GM18508 (cell line): ENCODE results near the gene STAB2.

ENCODE experiments used
- ATAC-seq: cut with Tn5 transposase; IDR thresholded peaks from one replicate; pipeline ENCODE4 v1.9.1; 2021; ENCODE audit warnings: moderate number of reproducible peaks; ENCODE audit not compliant: insufficient read depth, unreplicated experiment

Gene STAB2

GRCh38 chr12:103686026-103686425 lies 99.0 kb downstream of the STAB2 start:
- no peak for ATAC-seq

- no peak for ATAC-seq
Observed at GRCh38 chr12:103687253-103687652, 100.2 kb downstream of the STAB2 start.

DNA sequence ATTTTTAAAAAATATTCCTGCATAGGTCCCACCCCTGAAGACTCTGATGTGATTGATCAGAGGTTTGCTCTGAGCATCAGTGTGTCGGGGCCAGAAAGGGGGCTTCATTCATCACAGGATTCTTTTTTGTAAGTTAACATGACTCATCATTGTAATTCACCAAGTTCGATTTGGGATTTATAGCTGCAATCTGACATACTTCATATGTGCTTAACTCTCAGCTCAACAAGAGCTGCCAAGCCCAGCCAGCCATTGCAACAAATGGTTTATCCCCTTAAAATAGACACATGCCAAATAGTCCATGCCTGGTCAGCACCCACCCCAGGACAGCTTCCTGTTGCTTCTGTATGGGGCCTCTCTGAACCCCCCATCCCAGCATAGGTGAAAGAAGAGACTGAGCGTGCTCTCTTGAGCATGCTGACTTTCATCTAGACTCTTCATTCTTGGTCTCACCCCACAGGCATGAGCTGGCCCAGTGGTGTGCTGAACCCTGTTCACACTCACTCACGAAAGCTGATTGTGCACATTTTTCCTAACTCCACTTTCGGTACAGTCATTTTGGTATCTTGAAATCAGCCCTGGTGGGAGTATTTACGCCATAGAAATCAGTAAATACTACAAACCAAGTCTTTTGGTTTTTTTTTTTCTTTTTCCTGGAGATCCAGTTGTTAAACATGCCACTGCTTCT lies 101.4 kb downstream of the STAB2 start:
- ATAC-seq = no peak

GRCh38 chr12:103690426-103690825 lies 103.4 kb downstream of the STAB2 start:
- ATAC-seq = no peak

GRCh38 chr12:103691063-103691462 lies 104.0 kb downstream of the STAB2 start:
- no peak for ATAC-seq

DNA sequence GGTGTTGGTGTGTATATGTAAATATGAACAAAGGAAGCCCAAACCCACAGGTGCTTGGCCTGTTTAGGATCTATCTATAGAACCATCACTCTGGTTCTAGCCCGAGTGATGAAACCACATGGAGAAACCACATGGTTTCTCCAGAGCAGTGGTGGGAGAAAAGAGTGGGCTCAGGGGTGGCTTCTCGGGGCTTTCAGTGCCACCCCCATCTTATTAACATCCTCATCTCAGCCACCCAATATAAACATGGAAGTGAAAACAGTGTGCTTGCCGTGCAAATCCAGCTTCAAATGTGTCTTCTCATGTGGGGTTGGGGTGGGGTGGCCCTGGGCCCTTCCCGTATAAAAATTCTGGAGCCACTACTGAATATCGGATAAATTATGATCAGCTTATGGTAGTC lies 109.0 kb downstream of the STAB2 start:
- ATAC-seq = no peak

DNA sequence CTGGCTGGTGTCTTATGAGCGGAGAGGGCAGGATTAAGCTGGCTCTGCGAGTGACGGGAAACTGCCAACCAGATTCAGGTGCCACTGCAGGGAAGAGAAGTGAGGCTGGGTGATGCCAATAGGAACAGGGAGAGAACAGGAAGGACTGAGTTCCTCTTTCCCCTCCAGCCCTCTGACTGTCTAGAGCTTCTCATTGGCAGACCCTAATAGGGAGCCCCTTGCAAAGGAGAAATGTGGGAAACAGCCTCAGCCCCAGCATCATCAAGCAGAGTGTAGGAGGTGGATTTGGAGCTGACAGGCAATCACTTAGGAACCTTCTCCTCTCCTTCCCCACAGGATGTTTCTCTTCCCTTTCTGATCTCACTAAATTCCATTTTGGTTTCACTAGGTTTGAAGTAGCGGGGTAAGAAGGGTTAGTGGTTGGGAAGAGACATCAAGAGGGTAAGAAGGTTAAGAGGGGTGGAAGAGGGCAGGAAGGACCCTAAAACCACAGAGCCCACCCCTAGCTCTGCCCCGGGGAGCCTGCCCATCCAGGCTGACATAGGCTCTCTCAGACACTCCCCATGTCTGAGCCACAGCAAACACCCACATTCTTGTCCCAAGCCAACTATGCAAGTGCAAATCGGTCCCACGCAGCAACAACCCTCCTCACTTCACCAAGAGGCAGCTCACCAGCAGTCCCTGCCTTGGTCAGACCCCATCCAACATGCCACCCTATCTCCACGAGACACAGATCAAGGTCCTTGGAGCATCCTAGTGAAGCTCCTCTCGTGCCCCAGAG lies 111.1 kb downstream of the STAB2 start:
- no peak for ATAC-seq

GRCh38 chr12:103698752-103699560 lies 111.9 kb downstream of the STAB2 start:
- no peak for ATAC-seq

- no peak for ATAC-seq
Observed at GRCh38 chr12:103705098-103705497, 118.0 kb downstream of the STAB2 start.

- no peak for ATAC-seq
Observed at GRCh38 chr12:103705927-103706326, 118.9 kb downstream of the STAB2 start.

GRCh38 chr12:103707446-103707845 lies 120.4 kb downstream of the STAB2 start:
- no peak for ATAC-seq

- no peak for ATAC-seq
Observed at GRCh38 chr12:103710544-103710943, 123.5 kb downstream of the STAB2 start.

GRCh38 chr12:103712216-103712615 lies 125.1 kb downstream of the STAB2 start:
- ATAC-seq = no peak

- ATAC-seq = no peak
Observed at GRCh38 chr12:103715494-103715893, 128.4 kb downstream of the STAB2 start.

DNA sequence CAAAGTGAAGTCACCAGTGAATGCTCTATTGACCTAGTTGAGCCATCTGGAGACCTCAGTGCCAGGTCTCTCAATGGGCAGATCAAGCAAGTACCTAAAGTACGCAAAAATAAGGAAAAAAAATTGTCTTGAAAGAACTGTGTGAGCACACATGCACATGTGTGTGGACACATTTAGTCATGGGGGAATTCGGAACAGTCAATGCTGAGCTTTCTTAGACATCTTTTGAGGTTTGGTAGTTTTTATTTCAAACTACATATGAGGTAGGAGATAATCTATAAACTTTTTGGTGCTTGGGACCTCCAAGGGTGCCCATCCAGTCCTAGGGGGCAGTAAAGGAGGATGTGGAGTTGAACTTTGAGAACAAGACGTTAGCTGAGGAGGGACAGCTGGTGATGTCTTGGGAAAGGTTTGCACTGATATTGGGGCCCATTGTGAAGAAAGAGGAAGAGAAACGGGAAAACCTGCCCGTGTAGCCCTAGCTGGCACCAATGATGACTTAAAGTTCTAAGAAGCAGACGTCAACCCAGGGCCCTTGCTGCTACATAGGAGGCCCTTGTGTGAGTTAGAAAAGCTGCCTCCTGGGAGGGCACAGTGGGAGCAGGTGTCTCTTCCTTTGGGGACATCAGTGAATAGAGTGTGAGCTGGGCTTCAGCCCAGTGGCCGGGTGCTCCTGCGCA lies 129.6 kb downstream of the STAB2 start:
- ATAC-seq = no peak

DNA sequence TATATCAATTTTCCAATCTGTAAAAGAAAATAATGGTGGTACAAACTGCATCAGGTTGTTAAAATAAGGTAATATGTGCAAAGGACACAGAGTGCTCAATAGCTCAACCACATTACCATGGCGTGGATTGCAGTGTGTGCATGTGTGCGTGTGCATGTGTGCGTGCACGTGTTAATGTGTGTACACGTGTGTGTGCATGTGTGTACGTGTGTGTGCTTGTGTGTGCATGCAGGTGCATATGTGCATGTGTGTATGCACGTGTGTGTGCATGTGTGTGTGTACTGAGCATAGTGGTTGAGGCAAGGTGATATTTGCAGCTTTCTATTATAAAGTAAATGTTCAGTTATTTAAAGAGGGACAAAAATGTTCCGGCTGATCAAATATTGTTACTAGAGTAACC lies 138.3 kb downstream of the STAB2 start:
- ATAC-seq = no peak

GRCh38 chr12:103727638-103728037 lies 140.6 kb downstream of the STAB2 start:
- ATAC-seq = no peak

- ATAC-seq = no peak
Observed at GRCh38 chr12:103728323-103728722, 141.2 kb downstream of the STAB2 start.

DNA sequence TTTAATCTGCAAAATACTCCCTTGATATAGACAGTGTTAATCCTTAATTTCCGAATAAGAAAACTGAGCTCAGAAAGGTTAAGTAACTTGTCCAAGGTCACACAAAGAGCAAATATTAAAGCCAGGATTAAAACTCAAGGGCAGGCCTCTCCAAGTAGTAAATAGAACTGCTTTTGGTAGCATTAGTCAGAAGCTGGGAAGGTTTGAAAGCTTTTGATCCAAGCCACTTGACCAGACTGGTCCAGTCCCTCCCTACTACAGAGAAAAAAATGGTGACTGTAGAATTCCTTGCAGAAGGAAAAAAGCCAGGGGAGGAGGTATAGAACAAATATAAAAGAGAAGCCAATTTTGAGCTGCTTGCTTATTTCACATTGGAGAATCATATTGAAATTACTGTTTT lies 142.4 kb downstream of the STAB2 start:
- ATAC-seq = no peak

GRCh38 chr12:103731539-103731938 lies 144.5 kb downstream of the STAB2 start:
- ATAC-seq = no peak

GRCh38 chr12:103734863-103735262 lies 147.8 kb downstream of the STAB2 start:
- no peak for ATAC-seq
